CD4-positive, CD25-positive, alpha-beta regulatory T cell (primary cell): Measurements from ENCODE around the gene CTXND1. TPM values are rescaled to one million over a fixed set of nuclear protein-coding genes. Genes with fewer than 3 reads are reported as not detected.

ENCODE experiments used
- ATAC-seq, 2 donors: fragments of 150-1000 bp; cut with Tn5 transposase; one replicate each; pipeline ENCODE4 v1.10.0; 2021; ENCODE audit warnings: low read depth in 2 of 2, moderate number of reproducible peaks in 2 of 2, moderate library complexity in 1 of 2
- DNase-seq, 3 donors: peaks; one replicate each; pipeline versions ENCODE4 v3.0.0 to v3.0.0-alpha.2; 2012 to 2022; ENCODE audit warnings: mixed read lengths in 1 of 3
- H3K27ac ChIP-seq: one replicate; pipeline ENCODE4 v1.7.0; 2013; ENCODE audit warnings: mild to moderate bottlenecking, low read length; ENCODE audit not compliant: insufficient read depth, poor library complexity, severe bottlenecking
- H3K27me3 ChIP-seq: one replicate; pipeline ENCODE4 v1.7.0; 2013; ENCODE audit warnings: low read length; ENCODE audit not compliant: control insufficient read depth, insufficient read depth
- H3K36me3 ChIP-seq: one replicate; pipeline ENCODE4 v1.7.0; 2013; ENCODE audit warnings: mild to moderate bottlenecking, low read length, moderate library complexity; ENCODE audit not compliant: control insufficient read depth, insufficient read depth
- H3K4me1 ChIP-seq: 2 replicates; pipeline ENCODE4 v1.7.0; 2013; ENCODE audit warnings: mild to moderate bottlenecking, low read length; ENCODE audit not compliant: insufficient read depth, control insufficient read depth, poor library complexity, severe bottlenecking
- H3K4me3 ChIP-seq: one replicate; pipeline ENCODE4 v1.7.0; 2013; ENCODE audit warnings: low read depth, mild to moderate bottlenecking, low read length, moderate library complexity
- H3K9me3 ChIP-seq, 2 experiments: 1 replicate in 1 of 2; 2 replicates in 1 of 2; pipeline ENCODE4 v1.7.0; 2013; ENCODE audit warnings: low read length in 2 of 2, mild to moderate bottlenecking in 1 of 2, moderate library complexity in 1 of 2; ENCODE audit not compliant: control insufficient read depth in 2 of 2
- H3K27ac Mint-ChIP-seq, 3 donors: one replicate each; pipeline ENCODE4 v1.8.0; 2020 to 2022; ENCODE audit warnings: mild to moderate bottlenecking in 3 of 3, mixed read lengths in 3 of 3, moderate library complexity in 2 of 3
- H3K27me3 Mint-ChIP-seq: one replicate; pipeline ENCODE4 v1.8.0; 2022; ENCODE audit warnings: mild to moderate bottlenecking, mixed read lengths
- H3K36me3 Mint-ChIP-seq: one replicate; pipeline ENCODE4 v1.8.0; 2020; ENCODE audit warnings: mixed read lengths
- H3K4me1 Mint-ChIP-seq, 4 donors: one replicate each; pipeline ENCODE4 v1.8.0; 2020 to 2022; ENCODE audit warnings: mixed read lengths in 4 of 4, mild to moderate bottlenecking in 1 of 4
- H3K4me3 Mint-ChIP-seq, 4 donors: one replicate each; pipeline ENCODE4 v1.8.0; 2020 to 2022; ENCODE audit warnings: mild to moderate bottlenecking in 4 of 4, mixed read lengths in 4 of 4, moderate library complexity in 3 of 4
- H3K9me3 Mint-ChIP-seq, 7 donors: one replicate each; pipeline ENCODE4 v1.8.0; 2020 to 2022; ENCODE audit warnings: mixed read lengths in 7 of 7, mild to moderate bottlenecking in 3 of 7, moderate library complexity in 2 of 7
- polyA plus RNA-seq, 4 donors: library from polyadenylated mRNA; unstranded; fragments of 300-500 nt; fragmentation: Illumina TruSeq; gene quantifications; one replicate each; pipeline ENCODE4 v1.2.3, GENCODE V29; 2021
- total RNA-seq: library from RNA; stranded (reverse); gene quantifications from one replicate; pipeline ENCODE4 v1.2.3, GENCODE V29; 2022

The CTXND1 gene
- total and polyA plus RNA-seq, 5 donors from 2014 or later = not detected

DNA sequence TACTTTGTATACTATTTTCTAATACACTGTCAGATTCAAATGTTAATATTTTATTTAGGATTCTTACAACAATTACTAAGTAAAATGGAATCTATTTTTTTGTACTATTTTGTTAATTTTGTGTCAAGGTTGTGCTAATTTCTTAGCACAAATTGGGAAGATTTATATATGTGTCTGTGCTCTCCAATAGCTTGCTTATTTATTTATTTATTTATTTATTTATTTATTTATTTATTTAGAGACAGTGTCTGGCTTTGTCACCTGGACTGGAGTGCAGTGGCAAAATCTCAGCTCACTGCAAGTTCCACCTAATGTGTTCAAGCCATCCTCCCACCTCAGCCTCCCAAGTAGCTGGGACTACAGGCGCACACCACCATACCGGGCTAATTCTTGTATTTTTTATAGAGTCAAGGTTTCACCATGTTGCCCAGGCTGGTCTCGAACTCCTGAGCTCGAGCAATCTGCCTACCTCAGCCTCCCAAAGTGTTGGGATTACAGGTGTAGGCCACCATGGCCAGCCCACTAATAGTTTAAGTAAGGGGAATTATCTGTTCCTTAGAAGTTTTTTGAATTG is 34.6 kb downstream of the CTXND1 start:
- H3K4me3 ChIP-seq = no peak overlapping the region
- Mint-ChIP-seq H3K4me3 (no peak overlapping the region), H3K4me1 (no peaks in the 10 kb centered on the region), H3K27ac (no peak overlapping the region), H3K9me3 (peaks cover 0 to 5% (median 0%) of the 10 kb centered on the region in 7 donors), H3K36me3 (no peaks in the 10 kb centered on the region), H3K27me3 (peaks cover 19% of the 10 kb centered on the region)
- no peak for ATAC-seq
- no peaks in the 10 kb centered on the region for H3K9me3 ChIP-seq
- no peaks in the 10 kb centered on the region for H3K4me1 ChIP-seq
- no peak overlapping the region for H3K27ac ChIP-seq
- no peak for DNase-seq
- no peaks in the 10 kb centered on the region for H3K36me3 ChIP-seq
- H3K27me3 ChIP-seq = peaks cover 8% of the 10 kb centered on the region

DNA sequence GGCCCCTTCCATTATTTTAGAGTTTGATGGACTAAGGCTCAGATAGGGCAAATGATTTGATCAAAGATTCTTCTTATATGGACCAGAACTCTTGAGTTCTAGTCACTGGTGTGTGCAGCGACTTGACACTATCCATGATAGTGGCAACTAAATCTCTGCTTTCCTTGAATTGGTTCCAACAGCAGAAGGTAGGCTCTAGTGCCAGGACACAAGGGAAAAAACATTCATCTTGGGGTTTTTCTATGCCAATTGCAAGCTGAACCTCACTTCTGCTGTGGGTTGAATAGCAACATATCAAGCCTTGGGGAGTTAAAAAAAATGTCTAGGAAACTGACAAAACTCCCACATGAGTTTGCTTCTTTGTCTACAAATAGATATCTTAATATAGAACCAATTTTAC is 35.1 kb downstream of the CTXND1 start:
- Mint-ChIP-seq H3K36me3 (no peaks in the 10 kb centered on the region), H3K4me1 (no peaks in the 10 kb centered on the region), H3K27me3 (peaks cover 16% of the 10 kb centered on the region), H3K4me3 (no peak overlapping the region), H3K27ac (no peak overlapping the region), H3K9me3 (peaks cover 0 to 5% (median 0%) of the 10 kb centered on the region in 7 donors)
- DNase-seq (no peak), ATAC-seq (no peak)
- Histone ChIP-seq H3K27ac (no peak overlapping the region), H3K36me3 (no peaks in the 10 kb centered on the region), H3K4me1 (no peaks in the 10 kb centered on the region), H3K4me3 (no peak overlapping the region), H3K9me3 (no peaks in the 10 kb centered on the region), H3K27me3 (peaks cover 8% of the 10 kb centered on the region)

DNA sequence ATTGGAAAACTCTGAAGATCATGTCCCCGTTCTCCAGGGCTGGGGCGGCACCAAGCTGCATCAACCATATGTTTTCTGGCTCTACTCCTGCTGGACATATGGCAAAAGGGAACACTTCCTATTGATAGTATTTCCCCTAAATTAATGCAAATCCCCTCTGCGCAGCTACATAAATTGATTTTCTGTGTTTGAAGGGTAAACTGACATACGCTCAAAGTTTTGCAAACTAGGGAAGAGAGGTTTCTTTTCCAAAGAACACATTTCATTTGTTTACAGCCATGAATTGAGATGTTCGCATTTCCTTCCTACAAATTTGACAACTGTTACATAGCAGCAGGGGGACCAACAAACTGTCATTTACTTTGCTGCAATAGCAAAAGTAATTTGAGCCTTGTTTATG is 35.9 kb downstream of the CTXND1 start:
- Histone ChIP-seq H3K4me3 (no peak overlapping the region), H3K4me1 (no peaks in the 10 kb centered on the region), H3K9me3 (no peaks in the 10 kb centered on the region), H3K27me3 (peaks cover 10% of the 10 kb centered on the region), H3K36me3 (no peaks in the 10 kb centered on the region), H3K27ac (no peak overlapping the region)
- ATAC-seq (no peak), DNase-seq (no peak)
- H3K36me3 Mint-ChIP-seq = no peaks in the 10 kb centered on the region
- peaks cover 20% of the 10 kb centered on the region for H3K27me3 Mint-ChIP-seq
- no peaks in the 10 kb centered on the region for H3K4me1 Mint-ChIP-seq
- peaks cover 0 to 5% (median 0%) of the 10 kb centered on the region in 7 donors for H3K9me3 Mint-ChIP-seq
- H3K27ac Mint-ChIP-seq = no peak overlapping the region
- no peak overlapping the region for H3K4me3 Mint-ChIP-seq

DNA sequence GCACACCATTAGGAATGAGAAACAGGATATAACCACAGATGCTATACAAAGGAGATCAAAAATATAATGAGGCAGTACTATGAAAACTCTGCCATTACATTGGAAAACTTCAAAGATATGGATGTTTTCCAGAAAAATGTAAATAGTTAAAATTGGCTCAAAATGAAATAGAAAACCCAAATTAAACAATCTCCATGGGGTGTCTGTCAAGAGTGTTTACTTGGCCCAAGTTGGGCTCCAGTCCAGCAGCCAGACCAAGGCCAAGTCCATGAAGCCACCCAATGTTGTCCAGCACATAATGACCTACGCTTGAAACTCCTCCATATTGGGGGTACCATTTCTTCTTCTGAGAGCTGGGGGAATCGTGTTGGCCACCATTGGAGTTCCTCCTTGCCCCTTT is 37.1 kb downstream of the CTXND1 start:
- no peaks in the 10 kb centered on the region for H3K36me3 Mint-ChIP-seq
- peaks cover 0 to 5% (median 0%) of the 10 kb centered on the region in 7 donors for H3K9me3 Mint-ChIP-seq
- H3K27me3 Mint-ChIP-seq = peaks cover 29% of the 10 kb centered on the region
- DNase-seq (no peak), ATAC-seq (no peak)
- Histone ChIP-seq H3K27ac (no peak overlapping the region), H3K27me3 (peaks cover 10% of the 10 kb centered on the region), H3K9me3 (no peaks in the 10 kb centered on the region), H3K36me3 (no peaks in the 10 kb centered on the region), H3K4me3 (no peak overlapping the region), H3K4me1 (no peaks in the 10 kb centered on the region)
- no peak overlapping the region for H3K27ac Mint-ChIP-seq
- H3K4me3 Mint-ChIP-seq = no peak overlapping the region
- H3K4me1 Mint-ChIP-seq = no peaks in the 10 kb centered on the region

DNA sequence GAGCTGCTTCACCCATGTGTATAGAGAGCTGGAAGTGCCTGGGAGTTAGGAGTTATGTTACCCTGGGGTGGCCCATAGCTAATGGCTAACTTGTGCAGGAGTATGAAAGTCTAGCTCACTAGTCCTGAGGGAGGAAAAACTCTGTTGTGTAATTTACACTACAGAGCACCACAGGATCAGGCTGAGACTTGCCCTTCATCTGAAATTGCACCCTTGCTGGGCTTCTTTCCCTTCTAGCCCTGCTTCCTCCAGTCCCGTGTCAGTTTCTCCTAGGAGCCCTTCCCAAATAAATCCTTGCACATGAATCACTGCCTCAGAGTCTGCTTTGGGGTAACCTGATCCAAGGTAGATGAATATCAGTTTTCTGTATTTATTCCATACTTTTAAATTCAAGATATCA is 40.0 kb downstream of the CTXND1 start:
- Mint-ChIP-seq H3K27me3 (peaks cover 40% of the 10 kb centered on the region), H3K36me3 (no peaks in the 10 kb centered on the region)
- H3K27me3 ChIP-seq = peaks cover 10% of the 10 kb centered on the region

DNA sequence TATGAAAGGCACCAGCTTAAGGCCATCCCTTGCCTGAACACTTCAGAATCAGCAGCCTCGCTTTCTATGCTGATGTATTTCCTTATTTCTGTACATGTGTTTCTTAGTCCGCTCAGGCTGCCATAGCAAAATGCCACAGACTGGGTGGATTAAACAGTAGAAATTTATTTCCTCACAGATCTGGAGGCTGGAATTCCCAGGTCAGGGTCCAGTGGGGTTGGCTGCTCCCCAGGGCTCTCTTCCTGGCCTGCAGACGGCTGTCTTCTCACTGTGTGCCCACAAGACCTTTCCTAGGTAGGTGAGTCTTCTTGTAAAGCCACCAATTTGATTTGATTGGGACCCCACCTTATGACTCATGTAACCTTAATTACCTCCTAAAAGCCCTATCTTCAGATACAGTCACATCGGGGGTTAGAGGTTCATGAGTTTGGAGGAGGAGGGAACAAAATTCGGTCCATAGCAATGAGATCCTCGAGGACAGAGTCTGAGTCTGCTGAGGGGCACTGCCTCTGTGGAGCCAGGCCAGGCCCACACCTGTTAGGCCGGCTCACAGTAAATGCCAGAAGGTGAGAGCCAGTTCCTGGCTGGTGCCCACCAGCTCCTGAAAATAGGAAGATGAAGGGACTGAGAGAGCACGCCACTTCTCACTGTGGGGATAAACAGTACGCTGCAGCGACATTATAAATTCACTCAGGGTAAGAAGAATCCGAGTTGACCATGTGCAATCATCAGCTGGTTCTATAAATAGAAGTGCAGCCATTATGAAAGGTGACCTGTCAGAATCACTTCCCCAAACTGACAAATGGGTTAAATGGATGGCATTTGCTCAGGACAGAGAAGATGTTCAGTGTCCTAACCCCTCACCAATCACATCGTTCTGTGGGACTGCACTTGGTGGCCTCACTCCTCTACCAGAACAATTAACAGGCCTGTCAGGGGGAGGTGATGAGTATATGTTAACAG is 41.1 kb downstream of the CTXND1 start:
- H3K4me3 ChIP-seq = no peak overlapping the region
- H3K27me3 ChIP-seq = peaks cover 12% of the 10 kb centered on the region
- H3K36me3 ChIP-seq = no peaks in the 10 kb centered on the region
- no peaks in the 10 kb centered on the region for H3K4me1 Mint-ChIP-seq
- H3K27ac Mint-ChIP-seq = no peak overlapping the region
- H3K27ac ChIP-seq = no peak overlapping the region
- peaks cover 0 to 5% (median 0%) of the 10 kb centered on the region in 7 donors for H3K9me3 Mint-ChIP-seq
- no peaks in the 10 kb centered on the region for H3K4me1 ChIP-seq
- H3K27me3 Mint-ChIP-seq = peaks cover 42% of the 10 kb centered on the region
- DNase-seq (no peak), ATAC-seq (no peak)
- H3K36me3 Mint-ChIP-seq = no peaks in the 10 kb centered on the region
- no peak overlapping the region for H3K4me3 Mint-ChIP-seq
- no peaks in the 10 kb centered on the region for H3K9me3 ChIP-seq

More for the DNA sequence above, 40.0 kb downstream of the CTXND1 start:
- Histone ChIP-seq H3K27ac (no peak overlapping the region), H3K4me3 (no peak overlapping the region), H3K36me3 (no peaks in the 10 kb centered on the region), H3K4me1 (no peaks in the 10 kb centered on the region), H3K9me3 (no peaks in the 10 kb centered on the region)
- Mint-ChIP-seq H3K27ac (no peak overlapping the region), H3K4me3 (no peak overlapping the region), H3K9me3 (peaks cover 0 to 5% (median 0%) of the 10 kb centered on the region in 7 donors), H3K4me1 (no peaks in the 10 kb centered on the region)
- ATAC-seq (no peak), DNase-seq (no peak)

DNA sequence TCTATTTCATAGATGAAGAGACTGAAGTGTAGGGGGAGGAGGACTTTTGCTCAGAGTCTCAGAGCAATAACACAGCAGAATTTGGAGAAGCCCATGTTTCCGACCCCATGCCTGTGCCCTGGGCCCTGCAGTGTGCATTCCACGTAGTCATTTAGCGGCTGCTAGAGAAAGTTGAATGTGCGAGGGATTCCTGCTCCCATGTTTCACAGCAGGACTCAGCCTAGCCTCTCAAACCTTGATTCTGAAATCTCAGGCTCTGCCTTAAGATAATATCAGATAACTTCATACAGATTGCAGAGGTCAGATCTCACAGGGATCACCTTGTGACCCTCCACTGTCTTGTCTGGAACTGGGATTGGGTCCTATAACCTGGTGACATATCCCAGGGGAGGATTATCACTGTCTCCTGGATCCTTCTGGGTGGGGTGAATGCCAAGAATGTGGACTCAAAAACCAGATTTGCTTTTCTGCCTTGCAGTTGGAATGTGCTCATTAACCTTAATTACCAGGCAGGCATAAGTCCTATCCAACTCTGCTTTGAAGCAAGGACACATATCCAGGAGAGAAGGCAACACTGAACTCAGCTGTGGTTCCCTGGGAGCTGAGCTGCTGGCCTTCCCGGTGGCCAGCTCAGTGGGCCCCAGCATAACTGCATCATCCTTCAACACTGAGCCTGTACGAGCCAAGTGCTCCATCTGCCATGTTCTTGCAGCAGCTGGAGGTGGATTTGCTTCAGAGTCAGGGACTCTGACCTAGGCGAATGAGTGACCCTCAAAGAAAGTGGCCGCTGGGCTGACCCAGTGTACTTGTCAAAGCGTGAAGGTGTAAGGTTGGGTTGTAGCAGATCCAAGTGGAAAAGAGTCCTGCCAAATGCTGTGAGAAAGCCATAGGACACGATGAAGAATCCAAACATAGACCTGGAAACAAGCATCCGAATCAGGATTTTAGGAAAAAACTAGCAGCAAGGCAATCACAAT is 43.0 kb downstream of the CTXND1 start:
- no peaks in the 10 kb centered on the region for H3K36me3 ChIP-seq
- H3K27me3 ChIP-seq = peaks cover 8% of the 10 kb centered on the region
- Mint-ChIP-seq H3K27me3 (peaks cover 42% of the 10 kb centered on the region), H3K4me3 (no peak overlapping the region), H3K9me3 (peaks cover 0 to 3% (median 0%) of the 10 kb centered on the region in 7 donors), H3K27ac (no peak overlapping the region), H3K4me1 (no peaks in the 10 kb centered on the region), H3K36me3 (no peaks in the 10 kb centered on the region)
- H3K4me1 ChIP-seq = no peaks in the 10 kb centered on the region
- H3K9me3 ChIP-seq = no peaks in the 10 kb centered on the region
- no peak overlapping the region for H3K4me3 ChIP-seq
- DNase-seq (no peak), ATAC-seq (no peak)
- H3K27ac ChIP-seq = no peak overlapping the region
